Adipocyte (in vitro differentiated cells): ENCODE data around the gene PSMA2.

Experiments used
- DNase-seq: peaks from one replicate; pipeline ENCODE4 v3.0.0-alpha.2; 2015; ENCODE audit warnings: low read depth
- H3K27me3 ChIP-seq: replicated peaks from 2 replicates; pipeline ENCODE4 v1.7.0; 2013; ENCODE audit warnings: mild to moderate bottlenecking, low read length, moderate library complexity; ENCODE audit not compliant: control insufficient read depth, insufficient read depth
- H3K36me3 ChIP-seq: 2 replicates; pipeline ENCODE4 v1.7.0; 2013; ENCODE audit warnings: low read length, mild to moderate bottlenecking, moderate library complexity; ENCODE audit not compliant: control insufficient read depth, insufficient read depth, severe bottlenecking
- H3K4me1 ChIP-seq: 2 replicates; pipeline ENCODE4 v1.7.0; 2013; ENCODE audit warnings: mild to moderate bottlenecking, low read length, moderate library complexity; ENCODE audit not compliant: control insufficient read depth, insufficient read depth
- H3K4me3 ChIP-seq: 2 replicates; pipeline ENCODE4 v1.7.0; 2013; ENCODE audit warnings: mild to moderate bottlenecking, low read length, moderate library complexity
- H3K9ac ChIP-seq: 2 replicates; pipeline ENCODE4 v1.7.0; 2013; ENCODE audit warnings: mild to moderate bottlenecking, low read length, moderate library complexity
- H3K9me3 ChIP-seq: 2 replicates; pipeline ENCODE4 v1.7.0; 2013; ENCODE audit warnings: mild to moderate bottlenecking, low read length, moderate library complexity; ENCODE audit not compliant: control insufficient read depth

The PSMA2 gene

DNA sequence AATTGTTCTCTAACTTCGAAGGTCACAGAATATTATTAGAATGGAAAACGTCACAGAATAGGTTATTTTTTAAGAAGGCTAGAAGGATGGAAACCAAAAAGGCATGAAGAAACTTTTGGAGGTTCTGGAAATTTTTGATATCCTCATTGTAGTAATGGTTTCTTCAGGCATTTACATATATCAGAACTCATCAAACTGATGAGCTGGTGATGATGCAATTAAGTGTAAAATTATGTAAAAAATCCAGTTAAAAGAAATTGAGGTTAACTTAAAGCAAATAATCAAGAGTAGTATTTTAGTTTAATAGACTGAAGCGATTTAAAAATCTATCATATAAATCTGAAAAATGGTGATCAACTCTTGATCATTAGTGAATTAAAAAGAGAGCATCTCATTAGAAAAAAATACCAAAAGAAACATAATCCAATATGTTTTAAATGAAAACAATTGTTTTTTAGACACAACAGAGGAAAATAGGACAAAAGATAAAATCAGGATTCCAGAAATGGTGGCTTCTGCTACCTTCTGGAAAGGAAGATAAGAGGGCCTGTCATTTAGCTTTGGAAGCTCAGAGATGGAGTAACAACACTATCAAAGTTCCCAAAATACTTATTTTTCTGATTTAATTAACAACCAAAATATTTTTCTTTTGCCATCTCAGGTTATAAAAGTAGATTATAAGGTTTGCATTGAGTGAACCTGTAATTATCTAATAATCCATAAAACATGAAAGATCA, 9.8 kb downstream of the PSMA2 start:
- DNase-seq = no peak
- no peaks in the 10 kb centered on the region for H3K27me3 ChIP-seq
- peaks cover 5% of the 10 kb centered on the region for H3K4me1 ChIP-seq
- no peak overlapping the region for H3K4me3 ChIP-seq
- H3K9ac ChIP-seq = no peak overlapping the region
- H3K36me3 ChIP-seq = peaks cover 97% of the 10 kb centered on the region
- H3K9me3 ChIP-seq = no peaks in the 10 kb centered on the region

GRCh38 chr7:42915356-42915755, 16.6 kb downstream of the PSMA2 start:
- H3K4me1 ChIP-seq = peaks cover 50% of the 10 kb centered on the region
- no peaks in the 10 kb centered on the region for H3K9me3 ChIP-seq
- peak; percentile 73 for DNase-seq
- H3K27me3 ChIP-seq = no peaks in the 10 kb centered on the region
- peak overlapping the region; percentile 43 for H3K4me3 ChIP-seq
- H3K36me3 ChIP-seq = peaks cover 44% of the 10 kb centered on the region
- peak overlapping the region; percentile 57 for H3K9ac ChIP-seq

DNA sequence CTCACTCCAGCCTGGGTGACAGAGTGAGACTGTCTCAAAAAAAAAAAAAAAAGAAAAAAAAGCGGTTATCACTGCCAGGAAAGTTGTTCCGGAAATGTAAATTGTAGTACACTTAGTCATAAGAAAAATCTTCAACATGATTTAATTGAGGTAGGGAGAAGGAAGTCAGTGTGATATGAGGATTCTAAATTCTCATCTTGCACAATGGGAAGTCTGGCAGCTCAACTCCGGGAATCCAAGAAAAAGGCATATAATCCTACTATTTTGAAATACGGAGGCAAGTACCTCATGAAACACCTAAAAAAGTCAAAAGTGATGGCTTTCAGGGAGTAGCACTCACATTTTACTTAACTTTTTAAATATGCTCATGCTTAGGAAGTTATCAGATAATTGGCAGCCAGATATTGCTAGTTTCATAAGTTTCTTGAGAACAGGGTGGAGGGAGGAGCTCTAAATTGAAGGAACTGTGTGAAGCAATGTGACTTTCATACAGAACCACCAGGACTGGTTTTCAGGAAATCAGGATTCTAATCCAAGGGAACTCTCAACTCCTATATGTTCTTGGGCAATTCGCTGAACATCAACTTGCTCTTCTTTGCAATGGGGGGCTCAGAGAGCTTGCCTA, 17.4 kb downstream of the PSMA2 start:
- Histone ChIP-seq H3K4me3 (peak overlapping the region; percentile 43), H3K9ac (peak overlapping the region; percentile 57), H3K9me3 (no peaks in the 10 kb centered on the region), H3K4me1 (peaks cover 52% of the 10 kb centered on the region), H3K27me3 (no peaks in the 10 kb centered on the region), H3K36me3 (peaks cover 36% of the 10 kb centered on the region)
- peak; percentile 55 for DNase-seq

DNA sequence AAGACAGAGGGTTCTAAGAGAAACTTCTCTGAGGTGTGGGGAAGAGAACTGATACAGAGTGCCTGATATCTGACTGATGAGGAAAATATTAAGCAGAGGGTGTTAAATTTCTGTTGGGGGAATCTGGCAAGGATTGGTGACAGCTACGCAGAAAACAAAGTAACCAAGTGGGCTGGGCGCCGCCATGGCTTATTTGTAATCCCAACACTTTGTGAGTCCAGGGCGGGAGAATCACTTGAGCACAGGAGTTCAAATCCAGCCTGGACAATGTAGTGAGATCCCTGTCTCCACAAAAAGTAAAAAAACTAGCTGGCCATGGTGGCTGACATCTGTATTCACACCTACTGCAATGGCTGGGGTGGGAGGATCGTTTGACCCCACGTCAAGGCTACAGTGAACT, 18.0 kb downstream of the PSMA2 start:
- no peaks in the 10 kb centered on the region for H3K27me3 ChIP-seq
- DNase-seq = no peak
- no peak overlapping the region for H3K4me3 ChIP-seq
- peaks cover 52% of the 10 kb centered on the region for H3K4me1 ChIP-seq
- peak overlapping the region; percentile 52 for H3K9ac ChIP-seq
- H3K36me3 ChIP-seq = peaks cover 31% of the 10 kb centered on the region
- no peaks in the 10 kb centered on the region for H3K9me3 ChIP-seq

DNA sequence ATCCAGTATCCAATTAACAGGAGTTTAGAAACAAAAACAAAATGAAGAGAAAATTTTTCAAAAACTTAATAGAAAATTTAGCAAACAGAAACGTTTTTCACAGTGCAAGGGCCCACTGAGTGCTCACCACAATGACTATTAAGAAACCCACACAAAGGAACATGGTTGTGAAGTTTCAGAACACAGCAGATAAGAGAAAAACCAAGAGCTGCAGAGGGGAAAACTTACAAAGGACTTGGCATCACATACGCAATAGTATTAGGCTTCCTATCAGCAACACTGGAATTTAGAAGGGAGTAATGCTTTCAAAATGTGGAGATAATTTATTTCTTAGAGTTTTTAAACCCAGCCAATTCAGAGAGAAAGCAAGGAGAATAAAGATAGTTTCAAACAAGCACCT, 18.4 kb downstream of the PSMA2 start:
- no peak for DNase-seq
- Histone ChIP-seq H3K9ac (peak overlapping the region; percentile 52), H3K36me3 (peaks cover 27% of the 10 kb centered on the region), H3K9me3 (no peaks in the 10 kb centered on the region), H3K27me3 (no peaks in the 10 kb centered on the region), H3K4me1 (peaks cover 54% of the 10 kb centered on the region), H3K4me3 (no peak overlapping the region)

DNA sequence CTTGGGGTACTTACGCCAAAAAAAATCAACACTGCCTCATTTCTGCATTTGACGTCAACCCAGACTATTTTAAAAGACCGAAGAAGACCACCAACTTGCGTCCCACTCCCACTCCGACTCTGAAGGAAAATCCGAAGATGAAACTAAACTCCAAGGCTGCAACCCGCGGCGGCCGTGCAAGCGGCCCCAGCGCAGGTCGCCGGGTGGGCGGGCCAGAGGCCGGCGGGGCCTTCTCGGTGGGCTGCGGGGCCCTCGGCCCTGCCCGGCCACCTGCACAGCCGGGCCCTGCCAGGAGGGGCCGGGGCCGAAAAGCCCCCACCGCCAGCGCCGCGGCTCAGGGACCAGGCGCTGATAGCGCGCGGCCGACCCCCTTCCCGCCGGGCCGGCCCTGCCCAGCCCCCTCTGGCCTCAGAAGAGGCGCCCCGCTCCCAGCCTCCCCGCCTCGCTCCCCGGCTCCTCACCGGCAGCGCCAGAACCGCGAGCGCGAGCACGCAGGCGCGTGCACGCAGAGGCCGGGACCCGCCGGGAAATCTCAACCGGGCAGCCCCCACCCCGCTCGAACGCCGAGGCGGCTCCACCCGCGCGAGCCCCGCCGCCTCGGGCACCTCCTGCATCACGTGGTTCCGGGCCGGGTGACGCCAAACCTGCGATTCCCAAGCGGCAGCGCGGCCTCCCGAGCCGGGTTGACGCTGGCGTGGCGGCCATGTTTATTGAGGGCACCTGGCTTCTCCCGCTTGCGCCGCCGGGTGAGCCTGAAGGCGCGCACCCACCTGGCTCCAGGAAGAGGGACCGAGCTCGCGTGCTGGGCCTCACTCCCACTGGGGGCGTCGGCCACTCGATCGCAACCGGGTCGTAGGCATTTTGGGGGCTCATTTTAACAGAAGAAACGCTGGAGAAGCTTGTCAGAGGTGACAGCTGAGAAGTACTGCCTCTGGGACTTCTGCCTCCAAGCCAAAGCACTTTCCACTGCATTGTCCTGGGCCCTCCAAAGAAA, 20.2 kb downstream of the PSMA2 start, which contains the start of gene C7orf25:
TSS of gene C7orf25 (minus strand) at position 617 of the 994 bp plus-strand sequence. CDS start 1,170 bp downstream, outside the sequence.
- Histone ChIP-seq H3K36me3 (peaks cover 11% of the 10 kb centered on the region), H3K4me1 (peaks cover 68% of the 10 kb centered on the region), H3K9me3 (no peaks in the 10 kb centered on the region), H3K9ac (peak within 1 kb of the TSS; percentile 94), H3K27me3 (no peaks in the 10 kb centered on the region), H3K4me3 (peak within 1 kb of the TSS; percentile 93)
- peak; percentile 98 for DNase-seq

DNA sequence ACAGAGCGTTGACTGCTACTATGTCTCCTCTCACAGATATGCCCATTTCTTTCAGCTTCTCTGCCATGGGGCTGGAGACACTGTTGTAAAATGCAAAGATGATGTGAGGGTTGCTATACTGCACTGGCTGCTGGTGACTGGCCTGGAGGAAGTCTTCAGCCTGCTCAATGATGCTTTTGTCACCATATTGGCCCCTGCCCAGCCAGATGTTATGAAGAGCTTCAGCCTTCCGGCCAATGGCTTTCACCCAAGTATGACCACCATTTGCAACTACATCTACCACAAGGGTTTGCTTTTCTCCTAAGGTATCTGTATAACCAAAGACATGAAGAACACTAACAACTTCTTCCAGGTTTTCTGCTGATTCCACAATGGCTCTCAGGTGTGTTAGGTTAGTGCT, 21.7 kb downstream of the PSMA2 start:
- peaks cover 56% of the 10 kb centered on the region for H3K4me1 ChIP-seq
- no peaks in the 10 kb centered on the region for H3K9me3 ChIP-seq
- no peaks in the 10 kb centered on the region for H3K36me3 ChIP-seq
- no peaks in the 10 kb centered on the region for H3K27me3 ChIP-seq
- no peak for DNase-seq
- peak overlapping the region; percentile 93 for H3K4me3 ChIP-seq
- H3K9ac ChIP-seq = no peak overlapping the region

- Histone ChIP-seq H3K4me3 (no peak overlapping the region), H3K36me3 (no peaks in the 10 kb centered on the region), H3K4me1 (peaks cover 28% of the 10 kb centered on the region), H3K27me3 (no peaks in the 10 kb centered on the region), H3K9ac (no peak overlapping the region), H3K9me3 (no peaks in the 10 kb centered on the region)
- no peak for DNase-seq
Observed at GRCh38 chr7:42907316-42907715, 24.7 kb downstream of the PSMA2 start.

- Histone ChIP-seq H3K27me3 (no peaks in the 10 kb centered on the region), H3K4me3 (no peak overlapping the region), H3K9me3 (no peaks in the 10 kb centered on the region), H3K4me1 (peaks cover 25% of the 10 kb centered on the region), H3K9ac (no peak overlapping the region), H3K36me3 (no peaks in the 10 kb centered on the region)
- no peak for DNase-seq
Observed at GRCh38 chr7:42906181-42906580, 25.8 kb downstream of the PSMA2 start.

- H3K9me3 ChIP-seq = no peaks in the 10 kb centered on the region
- H3K9ac ChIP-seq = no peak overlapping the region
- no peak overlapping the region for H3K4me3 ChIP-seq
- no peak for DNase-seq
- H3K27me3 ChIP-seq = no peaks in the 10 kb centered on the region
- H3K4me1 ChIP-seq = peaks cover 1% of the 10 kb centered on the region
- no peaks in the 10 kb centered on the region for H3K36me3 ChIP-seq
Observed at GRCh38 chr7:42902331-42902730, 29.6 kb downstream of the PSMA2 start.

DNA sequence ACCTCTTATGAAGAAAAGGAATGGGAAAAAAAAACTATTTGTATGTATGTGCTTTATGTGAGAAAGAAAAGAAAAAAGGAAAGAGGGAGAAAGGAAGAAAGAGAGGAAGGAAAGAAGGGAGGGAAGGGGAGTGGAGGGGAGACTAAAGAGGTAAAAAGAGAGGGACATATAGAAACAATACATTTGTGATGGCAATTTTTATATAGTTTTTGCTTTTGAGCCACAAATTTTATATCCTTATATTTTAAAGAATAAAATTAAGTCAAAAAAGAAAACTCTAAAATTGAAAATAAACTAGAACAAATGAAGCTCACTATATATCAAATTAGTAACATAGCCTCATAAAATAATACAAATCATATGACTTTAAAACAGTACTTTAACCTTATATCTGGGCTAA, 31.1 kb downstream of the PSMA2 start:
- Histone ChIP-seq H3K4me3 (no peak overlapping the region), H3K27me3 (no peaks in the 10 kb centered on the region), H3K36me3 (no peaks in the 10 kb centered on the region), H3K9me3 (no peaks in the 10 kb centered on the region), H3K9ac (no peak overlapping the region), H3K4me1 (no peaks in the 10 kb centered on the region)
- no peak for DNase-seq
